NCI-H1930 (cell line): Measurements from ENCODE around the gene ZC3H12A.
"Not testable (repeated sequence)": the region's sequence is repeated elsewhere in the genome, so short reads cannot be mapped to it uniquely, and the experiment has no call there.

Source experiments
- DNase-seq, 2 experiments: peaks; one replicate each; lab custom pipeline; 2025; lab: John Stamatoyannopoulos, UW

Gene ZC3H12A

GRCh38 chr1:37502104-37502503, 27.7 kb downstream of the ZC3H12A start:
- DNase-seq = no peak

GRCh38 chr1:37502791-37503190, 28.4 kb downstream of the ZC3H12A start:
- DNase-seq = not testable (repeated sequence)

DNA sequence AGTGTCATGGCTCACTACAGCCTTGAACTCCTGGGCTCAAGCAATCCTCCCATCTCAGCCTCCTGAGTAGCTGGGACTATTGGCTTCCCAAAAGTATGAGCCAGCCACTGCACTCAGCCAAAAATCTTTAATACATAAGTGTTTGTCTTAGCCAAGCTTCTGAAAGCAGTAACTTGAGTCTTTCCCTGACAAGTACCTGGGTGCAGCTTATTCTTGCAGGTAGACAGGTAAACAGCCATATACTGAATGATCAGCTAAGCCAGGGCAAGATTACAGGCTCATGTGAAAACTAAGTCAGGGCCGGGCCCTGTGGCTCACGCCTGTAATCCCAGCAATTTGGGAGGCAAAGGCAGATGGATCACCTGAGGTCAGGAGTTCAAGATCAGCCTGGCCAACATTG, 32.4 kb downstream of the ZC3H12A start:
- DNase-seq = no peak

- no peak for DNase-seq
Measured at GRCh38 chr1:37509181-37509580, 34.8 kb downstream of the ZC3H12A start.

- DNase-seq = peak in 1 of 2 experiments; percentile 3
Measured at GRCh38 chr1:37513795-37514349, 39.5 kb downstream of the ZC3H12A start.

GRCh38 chr1:37514350-37515184, 40.2 kb downstream of the ZC3H12A start, which contains the start of gene MEAF6:
TSS of gene MEAF6 (minus strand) at chr1:37514766. CDS start at chr1:37514746, 20 bp downstream.
- peak; percentile 71 to 89 for DNase-seq

DNA sequence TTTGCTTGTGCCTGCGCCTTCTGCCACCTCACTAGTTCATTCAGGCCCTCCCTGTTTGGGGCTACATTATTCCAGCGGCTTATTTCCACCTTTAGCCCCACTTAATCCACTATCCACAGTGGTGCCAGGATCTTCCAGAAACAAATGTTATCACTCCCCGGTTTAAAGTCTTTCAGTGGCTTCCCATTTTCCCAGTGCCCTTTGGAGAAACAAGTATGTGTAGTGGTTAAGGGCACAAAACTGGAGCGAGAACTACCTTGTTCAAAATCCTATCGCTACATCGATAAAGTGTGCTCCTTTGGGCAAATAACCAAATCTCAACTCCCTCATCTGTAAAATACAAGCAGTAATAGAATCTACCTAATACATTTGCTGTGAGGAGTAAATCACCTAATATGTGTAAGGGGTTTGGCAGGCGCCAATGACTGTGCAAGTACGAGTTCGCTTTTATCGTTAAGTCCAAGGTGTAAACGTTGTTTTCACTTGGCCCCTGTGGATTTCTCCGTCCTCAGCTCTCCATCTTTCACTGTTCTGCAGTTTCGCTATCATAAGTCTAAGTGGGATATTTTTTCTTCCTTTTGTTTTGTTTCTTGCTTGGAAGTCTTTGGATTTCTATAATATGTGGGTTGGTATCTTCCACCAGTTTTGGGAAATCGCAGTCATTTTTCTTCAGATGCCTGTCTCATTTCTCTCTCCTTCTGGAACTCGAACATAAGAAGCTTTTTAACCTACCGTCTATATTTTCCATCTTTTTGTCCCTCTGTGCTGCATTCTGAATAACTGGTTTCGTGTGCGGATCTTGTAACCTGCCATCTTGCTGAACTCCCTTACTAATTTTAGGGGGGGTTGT, 41.0 kb downstream of the ZC3H12A start:
- DNase-seq = no peak

GRCh38 chr1:37517569-37517968, 43.2 kb downstream of the ZC3H12A start:
- no peak for DNase-seq

DNA sequence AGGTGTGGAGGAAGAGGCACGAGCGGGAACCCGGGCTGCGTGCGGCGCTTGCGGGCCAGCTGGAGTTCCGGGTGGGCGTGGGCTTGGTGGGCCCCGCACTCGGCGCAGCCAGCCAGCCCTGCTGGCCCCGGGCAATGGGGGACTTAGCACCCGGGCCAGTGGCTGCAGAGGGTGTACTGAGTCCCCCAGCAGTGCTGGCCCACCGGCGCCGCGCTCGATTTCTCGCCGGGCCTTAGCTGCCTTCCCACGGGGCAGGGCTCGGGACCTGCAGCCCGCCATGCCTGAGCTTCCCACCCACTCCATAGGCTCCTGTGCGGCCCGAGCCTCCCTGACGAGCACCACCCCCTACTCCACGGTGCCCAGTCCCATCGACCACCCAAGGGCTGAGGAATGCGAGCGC, 43.9 kb downstream of the ZC3H12A start:
- not testable (repeated sequence) for DNase-seq

GRCh38 chr1:37518929-37519328, 44.5 kb downstream of the ZC3H12A start:
- not testable (repeated sequence) for DNase-seq

DNA sequence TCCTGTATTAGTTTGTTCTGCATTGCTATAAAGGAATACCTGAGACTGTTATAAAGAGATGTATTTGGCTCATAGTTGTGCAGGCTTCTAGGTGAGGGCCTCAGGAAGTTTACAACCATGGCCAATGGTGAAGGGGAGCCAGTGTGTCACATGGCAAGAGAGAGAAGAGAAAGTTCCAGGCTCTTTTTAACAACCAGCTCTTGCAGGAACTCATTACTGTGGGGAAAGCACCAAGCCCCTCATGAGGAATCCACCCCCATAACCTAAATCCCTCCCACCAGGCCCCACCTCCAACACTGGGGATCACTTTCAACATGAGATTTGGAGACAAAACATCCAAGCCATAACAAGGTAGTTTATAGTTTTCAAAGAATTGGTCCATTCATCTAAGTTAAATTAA, 45.2 kb downstream of the ZC3H12A start:
- DNase-seq = no peak

DNA sequence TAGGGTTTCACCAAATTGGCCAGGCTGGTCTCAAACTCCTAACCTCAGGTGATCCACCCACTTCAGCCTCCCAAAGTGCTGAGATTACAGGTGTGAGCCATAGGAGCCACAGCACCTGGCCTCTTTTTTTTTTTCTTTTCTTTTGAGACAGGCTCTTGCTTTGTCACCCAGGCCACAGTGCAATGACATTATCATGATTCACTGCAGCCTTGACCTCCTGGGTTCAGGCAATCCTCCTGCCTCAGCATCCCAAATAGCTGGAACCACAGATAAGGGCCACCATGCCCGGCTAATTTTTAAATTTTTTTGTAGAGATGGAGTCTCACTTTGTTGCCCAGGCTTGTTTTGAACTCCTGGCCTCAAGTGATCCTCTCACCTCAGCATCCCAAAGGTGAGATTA, 55.5 kb downstream of the ZC3H12A start:
- DNase-seq = not testable (repeated sequence)

DNA sequence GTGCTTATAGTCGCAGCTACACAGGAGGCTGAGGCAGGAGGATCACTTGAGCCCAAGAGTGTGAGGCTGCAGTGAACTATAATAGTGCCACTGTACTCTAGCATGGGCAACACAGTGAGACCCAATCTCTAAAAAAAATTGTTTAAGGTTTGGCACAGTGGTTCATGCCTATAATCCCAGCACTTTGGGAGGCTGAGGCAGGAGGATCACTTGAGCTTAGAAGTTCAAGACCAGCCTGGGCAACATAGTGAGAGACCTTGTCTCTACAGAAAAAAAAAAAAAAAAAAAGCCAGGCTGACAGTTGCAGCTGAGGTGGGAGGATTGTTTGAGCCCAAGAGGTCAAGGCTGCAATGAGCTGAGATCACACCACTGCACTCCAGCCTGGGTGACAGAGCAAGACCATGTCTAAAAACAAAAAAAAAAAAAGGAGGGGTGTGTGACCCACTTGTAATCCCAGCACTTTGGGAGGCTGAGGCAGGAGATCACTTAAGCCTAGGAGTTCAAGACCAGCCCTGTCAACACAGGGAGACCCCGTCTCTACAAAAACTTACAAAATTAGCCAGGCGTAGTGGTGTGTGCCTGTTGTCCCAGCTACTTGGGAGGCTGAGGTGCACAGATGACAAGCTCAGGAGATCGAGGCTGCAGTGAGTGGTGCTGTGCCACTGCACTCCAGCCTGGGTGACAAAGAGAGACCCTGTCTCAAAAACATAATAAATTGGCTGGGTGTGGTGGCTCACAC, 58.2 kb downstream of the ZC3H12A start:
- DNase-seq = not testable (repeated sequence)

DNA sequence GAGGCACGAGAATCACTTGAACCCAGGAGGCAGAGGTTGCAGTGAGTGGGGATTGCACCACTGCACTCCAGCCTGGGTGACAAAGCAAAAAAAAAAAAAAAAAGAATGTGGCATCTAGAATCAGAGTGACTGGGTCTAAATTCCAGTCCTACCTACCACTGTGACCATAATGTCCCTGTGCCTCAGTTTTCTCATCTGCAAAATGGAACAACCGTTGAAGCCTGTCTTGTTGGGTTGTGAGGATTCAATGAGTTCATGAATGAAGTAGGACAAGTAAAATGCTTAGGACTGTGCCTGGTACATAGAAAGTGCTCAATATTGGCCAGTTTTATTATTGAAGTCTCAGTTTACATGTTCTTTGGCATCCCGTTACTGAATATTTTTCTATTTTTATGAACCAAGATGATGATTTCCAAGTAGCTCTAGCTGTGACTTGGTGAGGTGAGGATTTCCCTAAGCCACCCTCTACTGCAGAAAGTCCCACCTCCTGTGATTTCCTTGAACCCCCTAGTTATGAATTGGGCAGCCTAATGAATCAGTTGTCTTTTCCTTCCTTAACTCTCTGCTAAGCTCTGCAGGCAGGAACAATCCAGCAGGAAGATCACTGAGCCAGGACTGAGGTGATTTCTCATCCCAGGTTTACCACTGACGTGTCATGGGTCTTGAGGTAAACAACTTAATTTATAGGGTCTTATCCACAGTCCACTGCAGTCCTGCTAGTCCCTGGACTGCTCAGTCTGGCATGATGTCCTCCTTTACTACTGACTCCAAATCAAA, 59.1 kb downstream of the ZC3H12A start:
- no peak for DNase-seq
